K562 (cell line): ENCODE measurements around the gene CDRT15. TPM values are rescaled to one million over a fixed set of nuclear protein-coding genes. Genes with fewer than 3 reads are reported as not detected.

Source experiments
- CCNT2 ChIP-seq: IDR thresholded peaks from 2 replicates; pipeline ENCODE4 v1.6.1; 2011; ENCODE audit warnings: borderline replicate concordance, low read depth, mild to moderate bottlenecking, moderate library complexity, mixed read lengths, low read length; ENCODE audit not compliant: insufficient read length; ENCODE audit errors: extremely low read depth
- CSDE1 ChIP-seq, 2 experiments: fragments of 450-650 bp; IDR thresholded peaks; 2 replicates each; pipeline ENCODE4 v1.6.1; 2016; ENCODE audit warnings: mild to moderate bottlenecking in 1 of 2
- GTF3C2 ChIP-seq: IDR thresholded peaks from 3 replicates; pipeline ENCODE4 v1.6.1; 2011; ENCODE audit warnings: borderline replicate concordance, mild to moderate bottlenecking, moderate library complexity; ENCODE audit not compliant: insufficient read length; ENCODE audit errors: extremely low read depth
- HNRNPK ChIP-seq: fragments of 200-400 bp; formaldehyde crosslinking; IDR thresholded peaks from one replicate; pipeline ENCODE4 v1.6.1; 2018; ENCODE audit warnings: mild to moderate bottlenecking, low read depth, low read length; ENCODE audit not compliant: poor library complexity, severe bottlenecking
- MYBL2 ChIP-seq, 2 experiments: fragments of 450-650 bp in 1 of 2; sonication (generic) in 1 of 2; formaldehyde crosslinking in 1 of 2; IDR thresholded peaks; 2 replicates each; pipeline versions ENCODE4 v1.6.1 to v1.8.1; 2017 to 2022; ENCODE audit warnings: borderline replicate concordance in 1 of 2, inconsistent platforms in 1 of 2, low read depth in 1 of 2, mild to moderate bottlenecking in 1 of 2, missing genetic modification reagents in 1 of 2, moderate library complexity in 1 of 2
- POLR2AphosphoS5 ChIP-seq: IDR thresholded peaks from 2 replicates; pipeline ENCODE4 v1.6.1; 2011; ENCODE audit warnings: mild to moderate bottlenecking, low read depth, low read length, moderate library complexity; ENCODE audit not compliant: control insufficient read depth, insufficient read depth
- POLR2G ChIP-seq: fragments of 200-400 bp; formaldehyde crosslinking; IDR thresholded peaks from 2 replicates; pipeline ENCODE4 v1.6.1; 2017; ENCODE audit warnings: low read depth, mild to moderate bottlenecking, antibody characterized with exemption, low read length, moderate library complexity
- SAFB2 ChIP-seq: fragments of 200-400 bp; formaldehyde crosslinking; IDR thresholded peaks from 2 replicates; pipeline ENCODE4 v1.6.1; 2018; ENCODE audit warnings: borderline replicate concordance, low read length, low read depth, moderate library complexity; ENCODE audit not compliant: severe bottlenecking
- ZBTB2 ChIP-seq: fragments of 450-650 bp; IDR thresholded peaks from 2 replicates; pipeline ENCODE4 v1.6.1; 2016; ENCODE audit warnings: antibody characterized with exemption
- ZBTB40 ChIP-seq, 2 experiments: fragments of 450-650 bp in 1 of 2; sonication (generic) in 1 of 2; formaldehyde crosslinking in 1 of 2; IDR thresholded peaks; 2 replicates each; pipeline versions ENCODE4 v1.7.1 to v1.9.0; 2016 to 2022; ENCODE audit warnings: inconsistent platforms in 1 of 2, mild to moderate bottlenecking in 1 of 2, missing genetic modification reagents in 1 of 2
- ZKSCAN8 ChIP-seq: fragments of 200-800 bp; sonication (Bioruptor generic); IDR thresholded peaks from 2 replicates; pipeline ENCODE4 v1.6.1; 2016; ENCODE audit warnings: missing genetic modification characterization, missing compliant biosample characterization
- polyA plus RNA-seq, 8 experiments: library from polyadenylated mRNA; depleted of rRNA in 4 of 8; stranded (reverse) in 5 of 8; unstranded in 3 of 8; fragments of >200 nt; fragmentation: Nextera tagmentation in 2 of 8; fragmentation: Illumina TruSeq in 1 of 8; extraction: Ambion mirVana in 2 of 8; extraction: Trizol in 1 of 8; gene quantifications; 2 replicates each; pipeline versions ENCODE4 v1.2.1 to v1.2.3, GENCODE V29; 2011 to 2014; ENCODE audit warnings: inconsistent platforms in 1 of 8, missing spikeins in 1 of 8
- total RNA-seq, 7 experiments: library from RNA; depleted of rRNA in 6 of 7; stranded (reverse); fragments of >200 nt in 6 of 7; fragmentation: Illumina TruSeq in 2 of 7; extraction: Trizol in 2 of 7; gene quantifications; 2 replicates each; pipeline versions ENCODE4 v1.2.1 to v1.2.3, GENCODE V29; 2011 to 2021; ENCODE audit warnings: low replicate concordance in 1 of 7

The CDRT15 gene
- total and polyA plus RNA-seq, 9 of the 15 experiments (the other 6 are each of a cell fraction or from before 2014, with no cell fraction given), result not detected

GRCh38 chr17:14209215-14209614 lies 27.4 kb downstream of the CDRT15 start (continued):
- TF ChIP-seq ZBTB40 (IDR thresholded peaks at IDR 0.05), result no peak
- no peak for TF ChIP-seq ZBTB40 (CRISPR knock-in tag; IDR thresholded peaks at IDR 0.05)
- TF ChIP-seq POLR2G, result no peak
- no peak for TF ChIP-seq CCNT2
- no peak for TF ChIP-seq ZKSCAN8 (CRISPR knock-in tag)
- peak; percentile 46; the same call in 1 of the 2 replicates for TF ChIP-seq POLR2AphosphoS5
- TF ChIP-seq ZBTB2, result no peak
- TF ChIP-seq SAFB2, result no peak
- no peak for TF ChIP-seq CSDE1 (IDR thresholded peaks at IDR 0.05)
- TF ChIP-seq HNRNPK, result no peak
- no peak for TF ChIP-seq MYBL2 (IDR thresholded peaks at IDR 0.05; ENCODE audit: low read depth)
- no peak for TF ChIP-seq MYBL2 (CRISPR knock-in tag; IDR thresholded peaks at IDR 0.05; ENCODE audit: borderline replicate concordance)
- no peak for TF ChIP-seq GTF3C2
